CD4-positive, alpha-beta T cell treated with Interleukin-17A for 4 hours (primary cell): ENCODE data around the gene MAGEF1.

ENCODE experiments used
- DNase-seq: peaks from one replicate; pipeline ENCODE4 v3.0.0-alpha.2; 2020; ENCODE audit warnings: mixed read lengths

Gene MAGEF1

DNA sequence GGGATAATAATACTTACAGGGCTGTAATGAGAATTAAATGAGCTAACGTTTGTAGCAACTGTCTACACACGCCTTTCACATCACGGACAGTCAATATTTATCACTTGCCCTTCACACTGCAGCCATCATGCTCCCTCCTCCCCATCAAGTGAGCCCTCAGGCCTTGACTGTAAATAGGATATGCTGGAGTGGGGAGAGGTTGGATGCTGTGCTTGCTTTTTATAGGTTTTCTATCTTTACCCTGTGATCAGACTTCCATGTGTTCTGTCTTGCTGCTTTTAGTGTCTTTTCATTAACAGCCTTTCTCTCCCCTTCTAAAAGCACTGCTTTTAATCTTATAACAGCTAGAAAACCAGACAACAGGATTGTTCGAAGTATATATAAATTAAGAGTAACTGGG lies 12.8 kb upstream of the MAGEF1 start:
- DNase-seq: no peak

DNA sequence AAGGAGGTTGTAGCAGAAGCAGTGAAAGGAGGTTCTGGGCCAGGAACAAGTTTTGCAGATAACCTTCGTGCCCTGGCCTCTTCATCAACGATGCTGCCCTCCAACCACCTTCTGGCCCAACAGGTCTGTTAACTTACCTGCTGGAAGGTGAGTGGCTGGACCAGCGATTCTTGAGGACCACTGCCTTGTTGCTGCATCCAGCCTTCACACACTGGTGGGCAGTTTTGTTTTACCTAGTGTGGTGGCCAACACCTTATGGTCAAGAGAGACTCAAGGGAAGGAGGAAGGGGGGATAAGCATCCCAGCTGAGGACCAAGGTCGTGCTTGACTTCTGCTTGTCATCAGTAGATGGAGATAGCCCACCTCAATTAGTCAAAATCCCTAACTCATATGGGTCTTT lies 7.8 kb upstream of the MAGEF1 start:
- DNase-seq: no peak

- no peak for DNase-seq
Measured at GRCh38 chr3:184718431-184718830, 6.6 kb upstream of the MAGEF1 start.

- no peak for DNase-seq
Measured at GRCh38 chr3:184717399-184717983, 5.6 kb upstream of the MAGEF1 start.

DNA sequence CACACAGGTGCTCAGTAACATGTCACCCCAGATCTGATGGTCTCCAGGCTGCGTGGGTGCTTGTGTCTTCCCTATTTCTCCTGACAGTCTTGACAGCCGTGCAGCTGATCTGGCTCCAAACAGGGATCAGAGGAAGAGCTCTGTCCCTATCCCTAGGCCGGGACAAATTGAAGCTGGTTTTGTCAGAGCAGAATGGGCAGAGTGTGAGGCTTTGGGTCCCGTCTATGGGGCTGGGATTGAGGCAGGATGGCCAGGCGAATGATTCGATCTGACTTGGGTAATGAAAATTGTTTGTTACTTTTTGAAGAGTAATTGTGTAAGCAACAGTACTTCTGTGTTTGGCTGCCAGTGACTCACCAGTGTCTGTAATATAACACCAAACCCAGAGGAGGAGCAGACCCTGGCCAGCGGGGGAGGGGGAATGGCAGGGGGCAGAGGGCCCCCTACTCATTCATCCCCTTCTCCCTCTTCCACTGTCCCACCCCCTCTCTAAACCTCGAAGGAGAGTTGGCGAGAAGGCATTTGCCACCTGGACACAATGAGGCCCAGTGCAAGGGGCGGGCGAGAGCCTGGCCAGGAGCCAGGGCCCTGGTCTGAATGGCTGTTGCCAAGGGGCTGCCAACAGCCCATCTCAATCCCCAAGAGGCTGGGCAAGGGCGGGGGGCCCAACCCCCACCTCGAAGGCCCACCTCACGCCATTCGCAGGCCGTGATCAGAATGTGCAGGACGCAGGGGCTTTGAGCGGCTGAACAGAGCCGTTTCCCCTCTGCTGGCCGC lies 4.9 kb upstream of the MAGEF1 start:
- DNase-seq: no peak

DNA sequence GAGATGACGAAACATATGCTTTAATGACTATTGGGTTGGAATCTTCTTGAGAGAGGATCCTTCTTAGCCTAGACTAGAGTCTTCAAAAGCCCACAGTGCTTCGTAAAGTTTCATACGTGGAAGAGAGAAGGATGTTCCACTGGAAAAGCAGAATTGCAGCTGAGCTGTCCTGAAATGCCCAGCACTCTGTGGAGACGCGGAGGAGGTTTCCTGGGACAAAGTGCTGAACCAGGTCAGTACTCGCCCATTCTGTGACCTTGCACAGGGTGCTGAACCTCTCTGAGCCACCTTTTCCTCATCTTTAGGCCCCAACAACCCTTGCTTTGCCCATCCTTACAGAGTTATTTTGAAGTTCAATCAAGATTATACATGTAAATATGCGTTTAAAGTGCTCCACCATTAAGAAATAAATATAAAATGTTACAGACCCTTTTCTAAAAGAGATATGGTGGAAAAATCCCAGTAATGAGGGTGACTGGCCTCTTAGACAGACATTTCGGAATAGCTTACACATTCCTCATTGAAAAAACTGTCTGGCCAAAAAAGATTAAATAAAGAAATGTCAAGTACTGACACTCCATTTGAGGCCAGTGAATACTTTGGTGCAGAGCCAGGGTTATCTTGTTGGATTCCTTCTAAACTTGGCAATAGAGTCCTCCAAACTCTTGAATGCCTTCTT lies 4.2 kb upstream of the MAGEF1 start:
- DNase-seq: no peak

- DNase-seq: no peak
Measured at GRCh38 chr3:184713521-184713920, 1.7 kb upstream of the MAGEF1 start.

GRCh38 chr3:184713040-184713355 lies 1.1 kb upstream of the MAGEF1 start:
- DNase-seq: no peak

- no peak for DNase-seq
Measured at GRCh38 chr3:184712248-184713039, 580 bp upstream of the MAGEF1 start.

GRCh38 chr3:184710870-184711492 lies 883 bp downstream of the MAGEF1 start:
- peak; percentile 51 for DNase-seq

- no peak for DNase-seq
Measured at GRCh38 chr3:184703657-184704056, 8.2 kb downstream of the MAGEF1 start.

DNA sequence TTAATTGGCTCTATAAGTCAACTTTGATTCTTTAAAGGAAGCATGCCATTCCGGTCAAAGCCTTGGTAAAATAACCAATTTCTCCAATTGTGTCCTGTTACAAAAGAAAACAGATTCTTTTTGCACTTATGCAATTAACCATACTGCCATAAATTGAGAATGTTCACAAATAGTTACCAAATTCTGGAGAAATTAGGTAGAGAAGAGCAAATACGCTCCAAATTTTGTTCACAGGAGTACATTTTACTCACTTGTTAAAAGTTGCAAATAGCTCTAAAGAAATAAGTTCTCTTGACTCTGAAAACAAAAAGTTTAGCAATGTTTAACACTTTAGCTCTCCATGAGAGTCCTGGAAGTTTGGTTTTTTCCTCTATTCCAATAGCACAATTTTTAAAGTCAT lies 11.1 kb downstream of the MAGEF1 start:
- DNase-seq: no peak

GRCh38 chr3:184697845-184698244 lies 14.0 kb downstream of the MAGEF1 start:
- no peak for DNase-seq

GRCh38 chr3:184696697-184697096 lies 15.2 kb downstream of the MAGEF1 start:
- DNase-seq: no peak

GRCh38 chr3:184694716-184695115 lies 17.1 kb downstream of the MAGEF1 start:
- no peak for DNase-seq

DNA sequence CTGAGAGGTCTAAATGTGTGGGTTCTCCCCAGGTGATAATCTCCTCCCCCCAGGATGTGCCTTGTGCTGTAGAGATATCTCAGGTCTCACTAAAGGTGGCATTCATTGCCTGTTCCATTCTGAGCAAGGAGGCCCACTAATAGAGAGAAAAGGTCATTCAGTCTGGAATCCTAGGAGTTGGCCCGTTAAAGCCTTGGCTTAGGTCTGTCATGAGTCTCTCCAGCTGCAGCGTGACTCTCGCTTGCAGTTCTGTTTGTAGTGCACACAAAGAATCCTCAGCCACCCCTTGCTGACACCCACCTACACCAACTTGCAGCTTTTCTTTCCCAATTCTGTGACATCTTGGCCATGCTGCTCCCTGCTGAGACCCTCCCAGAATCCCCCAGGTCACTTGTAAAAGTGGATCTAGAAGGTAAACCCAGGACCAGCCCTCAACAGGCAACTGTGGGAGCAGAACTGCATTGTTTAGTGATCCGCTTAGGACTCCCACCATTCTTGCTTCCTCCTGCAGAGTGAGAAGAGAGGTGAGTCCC lies 17.7 kb downstream of the MAGEF1 start:
- no peak for DNase-seq

DNA sequence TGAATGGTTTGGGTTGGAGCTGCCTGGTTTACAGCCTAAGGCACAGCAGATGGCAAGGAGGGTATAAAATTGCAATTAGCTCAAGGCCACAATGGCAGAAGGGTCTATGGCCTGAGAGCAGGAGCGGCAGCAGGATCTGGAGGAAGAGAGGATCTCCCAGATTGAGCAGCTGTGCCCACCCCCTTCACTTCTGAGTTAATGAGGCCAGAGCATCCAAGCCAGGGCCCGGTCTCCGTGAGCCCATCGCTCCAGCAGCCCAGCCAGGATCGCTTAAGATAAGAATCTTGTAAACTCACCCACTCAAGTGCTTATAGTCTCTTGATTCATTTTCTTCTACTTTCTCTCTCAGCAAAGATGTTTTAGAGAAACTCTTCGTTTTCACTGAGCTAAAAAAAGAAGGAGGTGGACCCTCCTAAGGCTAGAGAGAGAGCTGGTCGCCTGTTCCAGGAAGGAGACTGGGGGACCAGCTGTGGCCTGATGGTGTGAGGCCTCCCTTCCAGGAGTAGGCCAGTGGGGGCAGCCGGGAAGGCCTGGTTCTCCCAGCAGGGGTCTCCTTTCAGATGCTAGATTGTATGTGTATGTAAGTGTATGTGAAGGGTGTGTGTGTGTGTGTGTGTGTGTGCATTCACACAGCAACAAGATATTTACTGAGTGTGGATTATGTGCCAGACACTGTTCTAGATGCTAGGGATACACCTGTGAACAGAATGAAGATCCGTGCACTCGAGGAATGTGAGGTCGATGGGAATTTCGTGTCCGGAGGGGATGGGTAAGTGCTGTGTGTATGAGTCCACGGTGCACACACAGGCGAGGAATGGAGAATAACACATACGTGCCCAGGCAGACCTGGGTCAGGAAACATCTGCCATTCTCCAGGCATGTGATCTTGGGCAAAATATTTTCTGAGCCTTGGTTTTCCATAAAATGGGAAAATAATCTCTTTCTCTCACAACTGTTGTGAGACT lies 18.6 kb downstream of the MAGEF1 start:
- no peak for DNase-seq

DNA sequence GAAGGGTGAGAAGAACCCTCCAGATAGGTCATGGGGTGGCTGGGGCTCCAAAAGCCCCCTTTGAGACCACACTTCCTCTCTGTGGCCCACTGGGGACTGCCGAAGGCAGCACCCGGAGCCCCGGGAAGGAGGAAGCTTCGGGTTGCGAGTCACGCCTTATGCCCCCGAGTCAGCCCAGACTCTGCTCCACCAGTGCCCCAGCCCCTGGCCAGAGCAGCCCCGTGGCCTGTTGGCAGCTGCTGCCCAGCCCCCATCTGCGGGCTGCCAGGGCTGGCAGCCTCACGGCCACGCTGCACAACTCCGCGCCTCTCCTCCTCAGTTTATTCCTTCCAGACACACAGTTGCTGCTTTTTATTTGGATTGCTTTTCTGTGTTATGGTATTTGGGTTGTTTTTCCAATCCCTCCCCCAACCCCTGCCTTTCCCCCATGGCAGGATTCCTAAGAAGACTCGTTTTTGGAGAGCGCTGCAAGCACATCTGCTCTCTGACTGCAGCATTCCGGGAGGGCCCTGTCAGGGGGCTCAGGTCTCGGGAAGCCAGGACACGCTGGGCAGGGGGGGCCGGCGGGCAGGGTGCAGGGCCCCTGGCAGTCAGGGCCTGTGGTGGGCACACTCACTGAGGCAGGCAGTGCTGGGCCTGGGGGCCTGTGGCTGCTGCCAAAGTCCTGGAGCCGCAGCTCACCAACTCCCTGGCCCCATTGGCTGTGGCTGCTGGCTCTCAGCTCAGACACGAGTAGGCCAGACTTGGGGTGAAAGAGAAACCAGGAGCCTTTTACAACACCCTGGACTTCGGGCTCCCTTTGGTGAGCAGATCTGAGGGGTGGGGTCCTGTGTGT lies 20.2 kb downstream of the MAGEF1 start:
- DNase-seq: no peak

- DNase-seq: no peak
Measured at GRCh38 chr3:184690192-184690883, 21.5 kb downstream of the MAGEF1 start.

DNA sequence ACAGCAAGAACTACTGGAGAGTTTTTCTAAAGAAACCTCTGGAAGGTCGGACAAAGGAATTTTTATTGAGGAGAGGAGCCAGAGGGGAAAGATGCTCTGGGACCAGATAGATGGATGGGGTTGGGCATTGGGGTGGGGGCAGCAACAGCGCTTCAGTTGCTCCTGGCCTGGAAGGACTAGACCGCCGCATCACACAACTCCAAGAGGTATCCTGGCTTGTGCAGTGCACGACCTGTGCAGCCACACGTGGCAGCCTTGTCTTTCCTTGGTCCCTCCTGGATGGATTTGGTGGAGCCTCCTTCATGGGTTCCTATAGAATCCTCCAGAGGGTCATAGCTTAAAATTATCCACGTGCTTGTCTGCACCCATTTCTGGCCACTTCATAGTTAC lies 23.0 kb downstream of the MAGEF1 start:
- DNase-seq: no peak
